GM19395 (cell line): ENCODE measurements around the gene HOOK2.

Experiments
- ATAC-seq: cut with Tn5 transposase; IDR thresholded peaks from one replicate; pipeline ENCODE4 v1.9.1; 2021; ENCODE audit warnings: mild to moderate bottlenecking, moderate library complexity; ENCODE audit not compliant: unreplicated experiment

HOOK2 gene

GRCh38 chr19:12783849-12784393, 8.6 kb upstream of the HOOK2 start:
- no peak for ATAC-seq

DNA sequence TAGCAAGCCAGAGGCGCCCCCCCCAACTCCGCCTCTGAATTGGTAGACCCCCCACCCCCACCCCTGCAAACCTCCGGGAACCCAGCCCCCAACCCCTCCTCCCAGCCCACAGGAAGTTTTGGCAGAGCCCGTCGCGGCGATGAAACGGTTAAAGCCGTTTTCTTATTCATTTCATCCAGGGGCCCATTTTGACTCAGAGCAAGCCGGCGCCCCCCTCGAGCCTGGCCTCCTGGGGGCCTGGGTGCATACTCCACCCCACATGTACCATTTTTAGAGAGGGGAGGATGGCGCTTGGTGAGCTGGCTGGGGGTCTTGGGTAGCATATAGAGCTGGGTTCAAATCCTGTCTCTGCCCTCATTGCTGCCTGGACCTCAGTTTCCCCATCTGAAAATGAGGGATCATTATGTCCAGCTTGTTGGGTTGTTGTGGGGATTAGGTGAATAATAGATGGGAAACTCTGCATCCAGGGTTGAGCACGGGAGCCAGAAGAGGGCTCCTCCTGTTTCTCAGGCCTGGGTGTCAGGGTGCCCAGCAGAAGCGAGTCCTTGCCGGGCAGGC, 8.0 kb upstream of the HOOK2 start:
- ATAC-seq, result no peak

GRCh38 chr19:12782424-12783290, 7.3 kb upstream of the HOOK2 start:
- no peak for ATAC-seq

DNA sequence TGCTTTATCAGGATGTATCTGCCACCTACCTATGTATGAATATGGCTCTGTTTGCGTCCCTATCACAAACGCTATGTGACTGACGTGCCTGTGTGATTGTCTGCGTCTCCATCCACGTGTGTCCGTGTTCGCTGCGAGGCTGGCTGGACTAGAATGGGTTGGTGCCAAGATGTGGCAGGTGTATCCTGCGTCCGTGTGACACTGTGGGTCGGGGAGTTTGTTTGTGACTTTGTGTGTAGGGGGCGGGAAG, 6.7 kb upstream of the HOOK2 start:
- ATAC-seq, result no peak

GRCh38 chr19:12779162-12779993, 4.0 kb upstream of the HOOK2 start:
- no peak for ATAC-seq

DNA sequence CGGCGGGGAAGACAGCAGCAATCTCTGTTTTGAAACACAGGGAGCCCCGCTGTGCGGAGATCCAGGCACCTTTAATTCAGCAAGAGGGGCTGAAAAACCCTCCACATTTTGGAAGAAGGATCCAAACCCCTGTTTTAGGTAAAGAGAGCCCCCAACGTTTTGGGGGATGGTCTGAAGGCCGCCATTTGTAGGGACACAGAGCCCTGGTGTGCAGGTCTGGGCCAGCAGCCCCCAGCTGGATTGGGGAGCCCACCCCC, 3.5 kb upstream of the HOOK2 start:
- no peak for ATAC-seq

DNA sequence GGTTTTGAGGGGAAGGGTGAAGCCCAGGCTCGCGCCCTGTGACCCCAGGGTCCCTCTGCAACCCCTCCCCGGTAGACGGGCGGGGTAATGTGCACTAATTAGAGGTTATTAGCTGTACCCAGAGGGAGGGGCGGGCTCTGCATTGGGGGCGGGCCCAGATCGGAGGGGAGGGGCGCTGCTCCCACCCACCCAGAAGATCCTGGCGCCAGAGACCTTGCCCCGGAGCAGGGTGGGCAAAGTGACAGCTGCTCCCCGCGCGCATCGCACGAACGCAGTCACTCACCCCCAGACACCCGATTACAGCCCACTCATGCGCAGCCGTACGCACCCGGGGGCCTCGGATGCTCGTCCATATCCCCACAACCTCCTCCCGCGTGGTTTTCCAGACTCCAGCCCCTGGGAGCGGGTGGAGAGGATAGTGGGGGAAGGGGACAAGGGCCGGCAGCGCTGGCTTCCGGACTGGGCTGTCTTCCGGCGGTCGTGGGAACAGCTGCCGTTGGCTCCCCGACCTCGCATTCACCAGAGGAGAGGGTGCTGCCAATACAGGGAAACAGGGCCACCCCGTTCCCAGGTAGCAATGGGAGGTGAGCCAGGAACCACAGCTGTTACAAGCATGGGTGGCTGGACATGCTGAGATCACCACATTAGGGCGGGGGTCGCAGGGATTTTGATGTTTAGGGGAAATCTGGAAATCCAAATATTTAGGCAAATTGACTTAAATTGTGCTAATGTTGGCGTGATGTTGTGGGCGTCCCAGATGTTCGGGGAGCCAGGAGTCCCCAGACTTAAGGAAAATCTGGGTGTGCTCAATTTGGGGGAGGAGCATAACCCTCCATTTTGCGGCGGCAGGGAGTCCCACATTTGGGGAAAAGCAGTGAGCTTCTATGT, 2.9 kb upstream of the HOOK2 start:
- no peak for ATAC-seq

DNA sequence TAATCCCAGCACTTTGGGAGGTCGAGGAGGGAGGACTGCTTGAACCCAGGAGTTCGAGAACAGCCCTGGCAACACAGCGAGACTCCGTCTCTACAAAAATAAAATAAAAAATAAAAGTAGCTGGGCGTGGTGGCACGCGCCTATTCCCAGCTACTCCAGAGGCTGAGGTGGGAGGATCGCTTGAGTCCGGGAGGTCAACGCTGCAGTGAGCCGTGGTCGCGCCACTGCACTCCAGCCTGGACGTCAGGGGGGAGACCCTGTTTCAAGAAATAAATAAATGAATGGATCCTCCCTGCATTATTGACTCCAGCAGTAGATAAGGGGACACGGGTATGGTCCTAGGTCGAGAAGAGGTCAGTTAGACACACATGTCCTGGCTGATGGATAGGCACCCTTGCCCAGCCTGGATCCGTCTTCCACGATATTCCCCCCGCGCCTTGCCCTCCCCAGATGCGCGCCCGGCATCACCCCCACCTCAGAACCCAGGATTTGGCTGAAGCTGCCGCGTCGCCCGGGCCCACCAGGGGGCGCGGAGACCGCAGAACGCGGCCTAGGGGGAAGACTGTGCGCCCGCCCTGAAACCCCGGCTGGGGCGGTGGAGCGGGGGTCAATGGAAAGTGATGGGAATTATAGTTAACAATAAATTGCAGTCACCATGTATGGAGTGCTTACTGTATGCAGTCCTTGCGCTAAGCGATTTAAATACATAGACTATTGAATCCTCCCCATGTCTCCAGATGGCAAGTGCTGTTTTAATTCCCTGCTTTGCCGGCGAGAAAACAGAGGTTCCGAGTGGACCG, 2.1 kb upstream of the HOOK2 start:
- ATAC-seq, result no peak

- no peak for ATAC-seq
Measured at GRCh38 chr19:12773571-12773970, 1.8 kb downstream of the HOOK2 start.

GRCh38 chr19:12772323-12772722, 3.0 kb downstream of the HOOK2 start:
- no peak for ATAC-seq

- ATAC-seq, result no peak
Measured at GRCh38 chr19:12770922-12771321, 4.4 kb downstream of the HOOK2 start.

GRCh38 chr19:12769689-12770088, 5.7 kb downstream of the HOOK2 start:
- ATAC-seq, result no peak

- ATAC-seq, result no peak
Measured at GRCh38 chr19:12767666-12768065, 7.7 kb downstream of the HOOK2 start.

DNA sequence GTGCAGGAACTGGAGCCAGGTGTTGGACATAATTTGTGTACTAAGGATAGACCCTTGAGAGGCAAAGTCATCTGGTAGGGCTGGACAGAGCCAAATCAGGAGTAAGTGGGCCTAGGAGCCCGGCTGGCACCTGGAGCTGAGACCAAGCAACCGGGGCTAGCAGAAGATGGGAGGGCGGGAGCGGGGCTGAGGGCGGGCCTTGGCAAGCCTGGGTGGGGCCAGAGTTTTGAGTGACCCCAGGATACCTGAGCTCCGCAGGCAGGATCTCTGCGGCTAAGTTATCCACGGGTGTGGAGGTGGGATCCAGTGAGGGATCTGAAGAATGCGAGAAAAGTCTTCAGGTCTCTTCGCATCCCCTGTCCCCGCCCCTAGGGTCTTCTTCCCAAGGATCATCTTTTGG, 8.2 kb downstream of the HOOK2 start:
- no peak for ATAC-seq

DNA sequence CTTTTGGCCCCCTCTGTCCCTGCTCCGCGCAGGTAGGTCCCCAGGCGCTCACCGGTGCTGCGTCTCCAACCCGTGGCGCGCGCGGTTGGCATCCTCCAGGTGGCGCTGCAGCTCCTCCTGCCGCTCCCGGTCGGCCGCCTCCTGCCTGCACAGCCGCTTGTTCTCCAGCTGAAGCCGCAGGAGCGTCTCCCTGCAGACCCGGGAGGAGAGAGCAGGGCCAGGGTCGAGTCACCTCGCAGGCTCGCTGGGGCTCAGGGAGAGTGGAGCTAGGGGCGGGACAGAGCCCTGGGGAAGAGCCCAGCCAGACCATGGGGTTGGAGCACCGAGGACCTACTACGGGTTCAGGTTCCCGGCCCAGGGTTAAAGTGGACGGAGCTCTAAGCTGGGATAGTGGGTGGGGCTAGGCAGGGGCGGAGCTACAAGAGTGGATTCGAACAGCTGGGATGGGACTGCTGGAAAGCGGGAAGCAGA, 9.3 kb downstream of the HOOK2 start:
- ATAC-seq, result no peak

GRCh38 chr19:12764698-12765097, 10.7 kb downstream of the HOOK2 start:
- ATAC-seq, result no peak

GRCh38 chr19:12763100-12763499, 12.3 kb downstream of the HOOK2 start:
- no peak for ATAC-seq

GRCh38 chr19:12759686-12760085, 15.7 kb downstream of the HOOK2 start:
- ATAC-seq, result no peak

- no peak for ATAC-seq
Measured at GRCh38 chr19:12757544-12758274, 17.6 kb downstream of the HOOK2 start.
